ENCODE results near the gene AACS. TPM values are rescaled to one million over a fixed set of nuclear protein-coding genes. Genes with fewer than 3 reads are reported as not detected.

Gene AACS
- total and polyA plus RNA-seq, 2 of the 8 experiments (the other 6 are each of a cell fraction or from before 2014, with no cell fraction given), result 51.9 to 52.4 TPM

- no peak overlapping the region for H3K56ac ChIP-seq (replicated peaks; ENCODE audit: insufficient read length, low read depth, low read length)
- ChIA-PET POLR2A (ENCODE audit: partially characterized antibody) (interaction anchor here (1.5 kb wide), 1 partner anchor 9 kb away, joined by 3 read pairs; no protein-coding TSS in a partner anchor), CTCF (ENCODE audit: partially characterized antibody) (interaction anchor here (1.5 kb wide), 1 partner anchor 10 kb away, joined by 4 read pairs; no protein-coding TSS in a partner anchor)
- no peak overlapping the region for H3K9ac ChIP-seq (replicated peaks in 1 of 4; ENCODE audit: extremely low read depth in 1 of 4, low read depth in 3 of 4, low read length in 3 of 4)
- no peak overlapping the region for H2BK12ac ChIP-seq (ENCODE audit: low read depth, low read length)
- H3K23me2 ChIP-seq (ENCODE audit: low read depth, low read length), result no peaks in the 10 kb centered on the region
- no peak overlapping the region for H3K27ac ChIP-seq (ENCODE audit: low read depth, low read length)
- no peak for TF ChIP-seq ATF2 (IDR thresholded peaks at IDR 0.05; ENCODE audit: low read length)
- TF ChIP-seq RBBP5 (IDR thresholded peaks at IDR 0.05; ENCODE audit: borderline replicate concordance, low read depth, low read length), result no peak
- no peak for TF ChIP-seq SIRT6 (IDR thresholded peaks at IDR 0.05; ENCODE audit: low read length)
- no peak for TF ChIP-seq EP300 (IDR thresholded peaks at IDR 0.05; ENCODE audit: borderline replicate concordance in 1 of 2, low read depth in 2 of 2, low read length in 2 of 2)
- no peak for TF ChIP-seq BACH1 (IDR thresholded peaks at IDR 0.05; ENCODE audit: low read length)
- no peak for TF ChIP-seq SP2 (IDR thresholded peaks at IDR 0.05; ENCODE audit: low read length)
- H3K4me1 ChIP-seq (replicated peaks in 1 of 4; ENCODE audit: control insufficient read depth in 3 of 4, insufficient read depth in 4 of 4, low read length in 3 of 4), result no peaks in the 10 kb centered on the region; a peak in 1 of 7 replicates
- H3K14ac ChIP-seq (ENCODE audit: insufficient read length), result no peak overlapping the region
- WGBS, 2 experiments (ENCODE audit: extremely low coverage in 1 of 2, insufficient coverage in 1 of 2, insufficient read length in 1 of 2, insufficient replicate concordance in 2 of 2, low coverage in 1 of 2, low lambda C conversion rate in 2 of 2, missing lambda C conversion rate in 1 of 2), result 91% methylated on average over 9 of the region's 9 CpGs; no CpG with 5 or more reads in 1 of the 2 experiments
- no peak overlapping the region for H3K4me2 ChIP-seq (ENCODE audit: insufficient read depth in 1 of 2, low read depth in 2 of 2, low read length in 2 of 2)
- H2BK15ac ChIP-seq (ENCODE audit: low read length), result no peak overlapping the region
- H3K4ac ChIP-seq (replicated peaks; ENCODE audit: insufficient read length, low read depth, low read length), result no peak overlapping the region
- H3K23ac ChIP-seq (ENCODE audit: insufficient read length), result no peak overlapping the region
- no peak overlapping the region for H3K4me3 ChIP-seq (ENCODE audit: extremely low read depth in 1 of 4, insufficient read depth in 2 of 4, low read depth in 3 of 4, low read length in 4 of 4)
- DNase-seq (ENCODE audit: low read depth in 1 of 2, low spot score in 2 of 2) (no peak), FAIRE-seq (no peak)
- H4K20me1 ChIP-seq (replicated peaks in 1 of 2; ENCODE audit: control insufficient read depth in 1 of 2, insufficient read depth in 2 of 2, low read length in 2 of 2), result no peaks in the 10 kb centered on the region
- no peaks in the 10 kb centered on the region for H3K36me3 ChIP-seq (ENCODE audit: control insufficient read depth in 2 of 4, insufficient read depth in 4 of 4, low read length in 3 of 4)
- no peak overlapping the region for H2AFZ ChIP-seq (ENCODE audit: low read length)
- H3K9me3 ChIP-seq (ENCODE audit: insufficient read depth in 2 of 2, low read depth in 1 of 2, low read length in 1 of 2), result peaks cover 5% of the 10 kb centered on the region in 2 experiments; a peak in 2 of 4 replicates
- no peak overlapping the region for H4K5ac ChIP-seq (ENCODE audit: insufficient read length, low read depth, low read length)
- H3K27me3 ChIP-seq (replicated peaks in 1 of 4; ENCODE audit: control insufficient read depth in 3 of 4, extremely low read depth in 1 of 4, insufficient read depth in 3 of 4, low read length in 3 of 4), result no peaks in the 10 kb centered on the region; a peak in 1 of 7 replicates
- no peak overlapping the region for H2BK20ac ChIP-seq (ENCODE audit: low read length)
- H2BK5ac ChIP-seq (ENCODE audit: low read depth, low read length), result no peak overlapping the region
- H2AK5ac ChIP-seq (ENCODE audit: low read depth, low read length), result no peak overlapping the region
- H3K79me2 ChIP-seq (ENCODE audit: control insufficient read depth in 1 of 2, insufficient read depth in 2 of 2, low read length in 2 of 2), result no peaks in the 10 kb centered on the region
- no peak overlapping the region for H2BK120ac ChIP-seq (replicated peaks; ENCODE audit: low read depth, low read length)
- H4K91ac ChIP-seq (replicated peaks; ENCODE audit: insufficient read length, low read length), result no peak overlapping the region
- no peak overlapping the region for H3K18ac ChIP-seq (ENCODE audit: extremely low read depth, low read length)
- H4K8ac ChIP-seq (ENCODE audit: extremely low read depth, insufficient read depth, low read length), result no peak overlapping the region
- H3K79me1 ChIP-seq (ENCODE audit: low read depth, low read length), result no peaks in the 10 kb centered on the region
These were observed 107.1 kb downstream of the AACS start for GRCh38 chr12:125172231-125172850.

Data from H1 (cell line).